ENCODE results near the gene RPL7A.

GRCh38 chr9:133303266-133304157, 44.5 kb upstream of the RPL7A start:
- TF ChIP-seq RAD21 (IDR thresholded peaks at IDR 0.05; ENCODE audit: low read length) (no peak), CEBPB (IDR thresholded peaks at IDR 0.05; ENCODE audit: low read depth, low read length) (no peak), CTCF (conservative IDR thresholded peaks at IDR 0.05; ENCODE audit: low read depth, low read length) (no peak)

Data from IMR-90 (cell line).